Neural progenitor cell (in vitro differentiated cells): ENCODE results near the gene NUMB. TPM values are rescaled to one million over a fixed set of nuclear protein-coding genes. Genes with fewer than 3 reads are reported as not detected.

Experiments used
- DNase-seq: peaks from one replicate; pipeline ENCODE4 v3.0.0-alpha.2; 2016; ENCODE audit warnings: low spot score
- H2AFZ ChIP-seq: fragments of 200-600 bp; sonication (generic); replicated peaks from 2 replicates; pipeline ENCODE4 v1.6.1; 2016; ENCODE audit warnings: antibody characterized with exemption
- H3F3A ChIP-seq: fragments of 200-600 bp; sonication (generic); 2 replicates; pipeline ENCODE4 v1.6.1; 2016; ENCODE audit warnings: antibody characterized with exemption, low read depth
- H3K27ac ChIP-seq: fragments of 200-600 bp; sonication (generic); 2 replicates; pipeline ENCODE4 v1.5.1; 2016; ENCODE audit warnings: mild to moderate bottlenecking
- H3K27me3 ChIP-seq: fragments of 200-600 bp; sonication (generic); 2 replicates; pipeline ENCODE4 v1.6.1; 2016; ENCODE audit warnings: mild to moderate bottlenecking, moderate library complexity
- H3K36me3 ChIP-seq: fragments of 200-600 bp; sonication (generic); 2 replicates; pipeline ENCODE4 v1.5.1; 2016
- H3K4me1 ChIP-seq: fragments of 200-600 bp; sonication (generic); 2 replicates; pipeline ENCODE4 v1.6.1; 2016; ENCODE audit warnings: mixed run types
- H3K4me2 ChIP-seq: fragments of 200-600 bp; sonication (generic); 2 replicates; pipeline ENCODE4 v1.6.1; 2016
- H3K4me3 ChIP-seq: fragments of 200-600 bp; sonication (generic); 2 replicates; pipeline ENCODE4 v1.5.1; 2016
- H3K79me2 ChIP-seq: fragments of 200-600 bp; sonication (generic); 2 replicates; pipeline ENCODE4 v1.6.1; 2016; ENCODE audit warnings: low read depth
- H3K9ac ChIP-seq: fragments of 200-600 bp; sonication (generic); 2 replicates; pipeline ENCODE4 v1.6.1; 2016
- H3K9me3 ChIP-seq: fragments of 200-600 bp; sonication (generic); 2 replicates; pipeline ENCODE4 v1.5.1; 2016; ENCODE audit warnings: low read depth
- H4K20me1 ChIP-seq: fragments of 200-600 bp; sonication (generic); 2 replicates; pipeline ENCODE4 v1.6.1; 2016; ENCODE audit warnings: low read depth
- H3K27ac Mint-ChIP-seq: 3 replicates; pipeline ENCODE4 v1.8.0; 2021; ENCODE audit warnings: mixed read lengths
- H3K27me3 Mint-ChIP-seq: 2 replicates; pipeline ENCODE4 v1.8.0; 2022; ENCODE audit warnings: low read depth, mild to moderate bottlenecking, inconsistent platforms, moderate library complexity, mixed read lengths; ENCODE audit not compliant: insufficient read depth
- H3K36me3 Mint-ChIP-seq: 3 replicates; pipeline ENCODE4 v1.8.0; 2021; ENCODE audit warnings: mixed read lengths
- H3K4me1 Mint-ChIP-seq: 3 replicates; pipeline ENCODE4 v1.8.0; 2021; ENCODE audit warnings: mixed read lengths
- H3K4me3 Mint-ChIP-seq: 3 replicates; pipeline ENCODE4 v1.8.0; 2021; ENCODE audit warnings: mild to moderate bottlenecking, moderate library complexity, mixed read lengths
- H3K9me3 Mint-ChIP-seq: 3 replicates; pipeline ENCODE4 v1.8.0; 2020; ENCODE audit warnings: mixed read lengths
- CTCF ChIP-seq: fragments of 200-600 bp; sonication (generic); IDR thresholded peaks from 2 replicates; pipeline ENCODE4 v1.5.1; 2017; ENCODE audit warnings: antibody characterized with exemption, mild to moderate bottlenecking
- EZH2 ChIP-seq: fragments of 200-600 bp; sonication (generic); IDR thresholded peaks from 2 replicates; pipeline ENCODE4 v1.6.1; 2017; ENCODE audit warnings: antibody characterized with exemption, mild to moderate bottlenecking, moderate library complexity
- EZH2phosphoT487 ChIP-seq: fragments of 200-600 bp; sonication (generic); IDR thresholded peaks from 2 replicates; pipeline ENCODE4 v1.6.1; 2017; ENCODE audit warnings: antibody characterized with exemption
- total RNA-seq: library from RNA; depleted of rRNA; stranded (reverse); fragments of >200 nt; gene quantifications from 2 replicates; pipeline ENCODE4 v1.2.3, GENCODE V29; 2015; ENCODE audit warnings: low replicate concordance

NUMB gene
- total RNA-seq, 1 donor from 2014 or later, result 37.2 TPM

DNA sequence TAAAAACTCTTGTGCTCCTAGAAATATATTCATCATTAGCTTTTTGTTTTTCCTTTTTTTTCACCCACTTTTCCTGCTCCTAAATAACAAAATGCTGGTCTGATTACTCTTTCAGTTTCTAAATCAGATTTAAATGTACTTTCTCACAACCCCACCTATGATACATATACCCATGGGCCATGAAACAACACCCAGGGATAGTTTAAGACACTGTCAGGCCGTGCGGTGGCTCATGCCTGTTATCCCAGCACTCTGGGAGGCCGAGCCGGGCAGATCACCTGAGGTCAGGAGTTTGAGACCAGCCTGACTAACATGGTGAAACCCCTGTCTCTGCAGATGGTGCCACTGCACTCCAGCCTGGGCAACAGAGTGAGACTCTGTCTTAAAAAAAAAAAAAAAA, 1.6 kb upstream of the NUMB start:
- no peak overlapping the region for H3K4me3 Mint-ChIP-seq
- Histone ChIP-seq H3K9me3 (no peaks in the 10 kb centered on the region), H2AFZ (no peak overlapping the region), H3K27ac (no peak overlapping the region), H3K36me3 (no peaks in the 10 kb centered on the region), H3K79me2 (peaks cover 31% of the 10 kb centered on the region), H4K20me1 (peaks cover 24% of the 10 kb centered on the region), H3K4me3 (no peak overlapping the region), H3K4me1 (peaks cover 38% of the 10 kb centered on the region), H3K9ac (no peak overlapping the region), H3K4me2 (no peak overlapping the region), H3K27me3 (no peaks in the 10 kb centered on the region), H3F3A (peaks cover 20% of the 10 kb centered on the region)
- peaks cover 2% of the 10 kb centered on the region for H3K27me3 Mint-ChIP-seq
- H3K27ac Mint-ChIP-seq, result no peak overlapping the region
- no peaks in the 10 kb centered on the region for H3K36me3 Mint-ChIP-seq
- H3K4me1 Mint-ChIP-seq, result peaks cover 28% of the 10 kb centered on the region
- no peak for DNase-seq
- TF ChIP-seq EZH2phosphoT487, result no peak
- TF ChIP-seq CTCF, result no peak
- TF ChIP-seq EZH2, result no peak
- H3K9me3 Mint-ChIP-seq, result no peaks in the 10 kb centered on the region

DNA sequence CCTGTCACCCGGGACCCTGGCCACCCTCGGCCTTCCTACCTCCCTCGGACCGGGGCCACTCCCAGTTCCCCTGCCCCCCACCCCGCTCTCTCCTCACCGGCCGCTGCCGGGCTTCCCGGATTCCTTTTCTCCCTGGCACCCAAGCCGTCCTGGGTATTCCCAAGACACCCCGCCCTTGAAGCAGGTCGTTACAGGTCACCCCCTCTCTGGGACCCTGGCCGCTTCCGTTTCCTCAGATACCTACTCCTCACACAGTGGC, 493 bp downstream of the NUMB start:
- H3K9me3 ChIP-seq, result no peaks in the 10 kb centered on the region
- TF ChIP-seq EZH2 (no peak), EZH2phosphoT487 (no peak), CTCF (no peak)
- no peaks in the 10 kb centered on the region for H3K27me3 ChIP-seq
- peak overlapping the region; percentile 92 for H3K4me2 ChIP-seq
- H3K36me3 ChIP-seq, result no peaks in the 10 kb centered on the region
- Mint-ChIP-seq H3K27me3 (peaks cover 2% of the 10 kb centered on the region), H3K4me1 (peaks cover 28% of the 10 kb centered on the region), H3K9me3 (no peaks in the 10 kb centered on the region), H3K36me3 (peaks cover 1% of the 10 kb centered on the region), H3K4me3 (peak overlapping the region; percentile 98), H3K27ac (peak overlapping the region; percentile 87)
- H3K4me1 ChIP-seq, result peaks cover 42% of the 10 kb centered on the region
- peaks cover 52% of the 10 kb centered on the region for H3K79me2 ChIP-seq
- peak overlapping the region; percentile 65 for H2AFZ ChIP-seq
- peak overlapping the region; percentile 98 for H3K4me3 ChIP-seq
- H3K27ac ChIP-seq, result peak overlapping the region; percentile 49
- H3F3A ChIP-seq, result peaks cover 20% of the 10 kb centered on the region
- DNase-seq, result no peak
- H3K9ac ChIP-seq, result peak overlapping the region; percentile 62
- peaks cover 29% of the 10 kb centered on the region for H4K20me1 ChIP-seq

GRCh38 chr14:73457041-73457923, 1.1 kb downstream of the NUMB start:
- Mint-ChIP-seq H3K27ac (peak overlapping the region; percentile 35), H3K36me3 (peaks cover 2% of the 10 kb centered on the region), H3K4me1 (peaks cover 28% of the 10 kb centered on the region), H3K4me3 (peak overlapping the region; percentile 98), H3K27me3 (peaks cover 2% of the 10 kb centered on the region), H3K9me3 (no peaks in the 10 kb centered on the region)
- H3F3A ChIP-seq, result peaks cover 20% of the 10 kb centered on the region
- peak overlapping the region; percentile 92 for H3K4me2 ChIP-seq
- H3K79me2 ChIP-seq, result peaks cover 58% of the 10 kb centered on the region
- peak overlapping the region; percentile 49 for H3K27ac ChIP-seq
- H4K20me1 ChIP-seq, result peaks cover 29% of the 10 kb centered on the region
- no peak for TF ChIP-seq CTCF
- peak overlapping the region; percentile 6 for H2AFZ ChIP-seq
- peak overlapping the region; percentile 98 for H3K4me3 ChIP-seq
- H3K36me3 ChIP-seq, result no peaks in the 10 kb centered on the region
- peaks cover 36% of the 10 kb centered on the region for H3K4me1 ChIP-seq
- no peaks in the 10 kb centered on the region for H3K9me3 ChIP-seq
- H3K27me3 ChIP-seq, result no peaks in the 10 kb centered on the region
- peak; percentile 55 for DNase-seq
- H3K9ac ChIP-seq, result peak overlapping the region; percentile 62
